ENCODE measurements around the gene DEFB115.
"Not testable (repeated sequence)": the region's sequence is repeated elsewhere in the genome, so short reads cannot be mapped to it uniquely, and the experiment has no call there.

The DEFB115 gene, protein sequence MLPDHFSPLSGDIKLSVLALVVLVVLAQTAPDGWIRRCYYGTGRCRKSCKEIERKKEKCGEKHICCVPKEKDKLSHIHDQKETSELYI

DNA sequence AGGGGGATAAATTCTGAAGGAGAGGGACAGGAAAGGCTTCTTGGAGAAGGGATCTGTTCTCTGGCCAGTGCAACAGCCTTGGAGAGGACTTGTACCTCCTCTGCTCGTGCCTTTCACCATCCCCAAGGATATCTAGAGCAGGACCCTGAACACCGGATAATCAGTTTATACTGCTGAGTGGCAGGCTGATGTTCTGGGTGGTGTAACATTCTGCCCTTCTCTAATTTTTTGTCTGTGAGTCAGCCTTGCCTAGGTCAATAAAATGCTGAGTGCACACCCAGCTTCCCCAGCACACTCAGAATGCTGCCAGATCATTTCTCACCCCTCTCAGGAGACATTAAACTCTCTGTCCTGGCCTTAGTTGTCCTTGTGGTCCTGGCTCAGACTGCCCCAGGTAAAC, at the start of gene DEFB115:
DEFB115 (plus strand) TSS at position 301 of the 400 bp plus-strand sequence; CDS start at position 301, 0 bp downstream.
- no peak for DNase-seq

DNA sequence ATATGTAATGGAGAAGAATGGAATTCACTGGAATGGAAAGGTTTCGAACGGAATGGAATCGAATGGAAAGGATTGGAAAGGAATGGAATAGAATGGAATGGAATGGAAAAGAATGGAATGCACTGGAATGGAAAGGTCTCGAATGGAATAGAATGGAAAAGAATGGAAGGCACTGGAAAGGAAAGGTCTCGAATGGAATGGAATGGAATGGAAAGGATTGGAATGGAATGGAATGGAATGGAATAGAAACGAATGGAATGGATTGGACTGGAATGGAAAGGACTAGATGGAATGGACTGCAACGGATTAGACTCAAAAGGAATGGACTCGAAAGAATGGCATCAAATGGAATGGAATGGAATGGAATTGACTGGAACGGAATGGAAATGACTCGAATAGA, 20.5 kb upstream of the DEFB115 start:
- DNase-seq: no peak

DNA sequence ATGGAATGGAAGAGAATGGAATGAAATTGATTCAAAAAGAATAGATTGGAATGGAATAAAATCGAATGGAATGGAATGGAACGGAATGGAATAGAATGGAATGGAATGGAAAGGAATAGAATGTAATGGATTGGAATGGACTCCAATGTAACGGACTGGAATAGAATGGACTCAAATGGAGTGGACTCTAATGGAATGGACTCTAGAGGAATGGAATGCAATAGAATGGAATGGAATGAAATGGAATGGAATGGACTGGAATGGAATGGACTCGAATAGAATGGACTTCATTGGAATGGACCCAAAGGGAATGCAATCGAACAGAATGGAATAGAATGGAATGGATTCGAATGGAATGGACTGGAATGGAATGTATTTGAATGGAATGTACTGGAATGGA, 19.7 kb upstream of the DEFB115 start:
- DNase-seq: no peak

DNA sequence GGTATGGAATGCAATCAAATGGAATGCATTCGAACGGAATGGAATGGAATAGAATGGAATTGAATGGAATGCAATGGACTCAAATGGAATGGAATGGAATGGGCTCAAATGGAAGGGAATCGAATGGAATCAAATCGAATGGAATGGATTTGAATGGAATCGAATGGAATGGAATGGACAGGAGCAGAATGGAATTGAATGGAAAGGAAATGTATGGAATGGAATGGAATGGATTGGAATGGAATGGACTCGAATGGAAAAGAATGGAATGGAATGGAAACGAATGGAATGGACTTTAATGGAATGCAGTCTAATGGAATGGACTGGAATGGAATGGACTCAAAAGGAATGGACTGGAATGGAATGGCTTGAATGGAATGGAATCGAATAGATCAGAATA, 18.3 kb upstream of the DEFB115 start:
- DNase-seq: no peak

DNA sequence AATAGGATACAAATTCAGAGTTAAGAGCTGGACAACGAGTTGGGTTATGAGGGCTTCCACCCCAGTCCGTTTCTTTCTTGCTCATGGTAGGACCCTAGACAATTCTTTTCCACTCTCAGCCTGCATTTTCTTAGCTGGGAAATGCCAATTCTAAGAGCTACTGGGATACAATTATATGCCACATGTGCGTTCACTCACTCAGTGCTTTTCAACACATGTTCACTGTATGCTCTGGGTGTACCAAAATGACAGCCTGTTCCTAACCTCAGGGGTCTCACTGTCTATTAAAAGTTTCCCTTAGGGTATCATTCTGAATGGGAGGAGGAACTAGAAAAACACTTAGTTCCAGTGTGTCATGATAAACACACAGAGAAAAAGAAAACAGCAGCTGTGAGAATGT, 505 bp upstream of the DEFB115 start:
- DNase-seq: no peak

DNA sequence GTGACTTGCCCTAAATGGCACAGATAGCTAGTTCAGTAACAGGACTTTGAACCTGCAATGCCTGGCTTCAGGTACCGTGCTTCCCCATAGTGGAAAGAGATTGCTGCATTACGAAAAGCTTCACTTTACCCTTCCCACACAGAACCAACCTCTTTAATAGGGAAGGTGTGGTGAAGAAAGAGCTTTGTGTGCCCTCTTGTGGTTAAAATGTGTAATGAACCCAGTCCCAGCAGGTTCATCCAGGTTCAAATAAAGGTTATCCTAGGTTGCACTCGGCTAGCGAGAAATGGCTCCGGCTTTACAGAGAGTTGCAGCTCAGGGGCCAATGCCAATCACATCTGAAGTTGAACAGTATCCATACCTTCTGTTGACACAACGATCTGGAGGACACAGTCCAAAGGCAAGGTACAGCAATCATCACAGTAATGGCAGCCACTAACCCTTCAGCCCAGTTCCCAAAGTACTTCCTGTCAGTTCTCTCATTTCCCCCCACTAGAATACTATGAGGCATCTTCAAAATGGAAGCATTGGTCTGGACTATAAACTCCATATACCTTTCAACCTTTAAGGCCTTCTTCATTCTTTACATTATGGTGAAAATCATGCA, 3.0 kb downstream of the DEFB115 start:
- DNase-seq: no peak

DNA sequence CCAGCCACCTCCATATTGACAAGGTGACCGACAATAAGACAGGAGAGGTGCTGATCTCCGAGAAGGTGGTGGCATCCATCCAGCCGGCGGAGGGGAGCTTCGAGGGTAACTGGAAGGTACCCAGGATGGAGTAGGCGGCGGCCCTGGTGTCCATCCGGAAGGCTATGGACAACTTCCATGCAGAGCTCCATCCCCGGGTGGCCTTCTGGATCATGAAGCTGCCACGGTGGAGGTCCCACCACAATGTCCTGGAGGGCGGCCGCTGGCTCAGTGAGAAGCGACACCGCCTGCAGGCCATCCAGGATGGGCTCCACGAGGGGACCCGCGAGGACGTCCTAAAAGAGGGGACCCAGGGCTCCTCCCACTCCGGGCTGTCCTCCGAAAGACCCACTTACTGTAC, 17.0 kb downstream of the DEFB115 start:
- DNase-seq: no peak

DNA sequence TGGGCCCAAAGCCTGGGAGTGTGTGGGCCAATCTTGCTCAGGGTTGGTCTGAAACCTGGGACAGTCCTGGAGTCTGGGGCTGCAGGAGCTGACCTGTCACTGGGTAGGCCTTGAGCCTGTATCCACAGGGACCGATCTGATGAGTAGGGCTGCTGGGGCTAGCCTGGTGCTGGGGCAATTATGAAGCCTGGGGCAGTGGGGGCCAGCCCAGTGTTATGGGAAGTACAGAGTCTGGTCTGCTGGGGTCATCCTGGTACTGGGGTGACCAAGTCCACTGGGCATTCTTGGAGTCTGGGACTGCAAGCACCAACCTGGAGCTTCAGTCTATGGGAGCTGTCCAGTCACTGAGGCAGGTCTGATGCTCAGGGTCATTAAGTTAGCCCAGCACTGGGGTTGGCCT, 20.7 kb downstream of the DEFB115 start:
- DNase-seq: no peak

DNA sequence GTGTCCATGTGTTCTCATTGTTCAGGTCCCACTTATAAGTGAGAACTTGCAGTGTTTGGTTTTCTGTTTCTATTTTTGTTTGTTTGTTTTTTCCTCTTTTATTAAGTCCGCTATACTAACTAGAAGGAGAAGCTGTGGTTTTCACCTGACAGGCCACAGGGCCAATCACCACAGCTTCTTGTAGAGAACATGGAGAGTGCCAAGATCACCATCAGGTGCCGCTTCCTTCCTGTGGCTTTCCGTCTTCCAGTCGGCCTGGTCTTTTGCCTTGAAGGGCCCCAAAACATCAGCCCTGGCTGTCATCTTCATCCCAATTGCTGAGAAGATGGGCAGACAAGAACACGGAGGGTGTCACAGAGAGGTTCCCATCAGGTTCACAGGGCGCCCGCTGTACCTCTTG, 27.5 kb downstream of the DEFB115 start:
- DNase-seq: not testable (repeated sequence)

DNA sequence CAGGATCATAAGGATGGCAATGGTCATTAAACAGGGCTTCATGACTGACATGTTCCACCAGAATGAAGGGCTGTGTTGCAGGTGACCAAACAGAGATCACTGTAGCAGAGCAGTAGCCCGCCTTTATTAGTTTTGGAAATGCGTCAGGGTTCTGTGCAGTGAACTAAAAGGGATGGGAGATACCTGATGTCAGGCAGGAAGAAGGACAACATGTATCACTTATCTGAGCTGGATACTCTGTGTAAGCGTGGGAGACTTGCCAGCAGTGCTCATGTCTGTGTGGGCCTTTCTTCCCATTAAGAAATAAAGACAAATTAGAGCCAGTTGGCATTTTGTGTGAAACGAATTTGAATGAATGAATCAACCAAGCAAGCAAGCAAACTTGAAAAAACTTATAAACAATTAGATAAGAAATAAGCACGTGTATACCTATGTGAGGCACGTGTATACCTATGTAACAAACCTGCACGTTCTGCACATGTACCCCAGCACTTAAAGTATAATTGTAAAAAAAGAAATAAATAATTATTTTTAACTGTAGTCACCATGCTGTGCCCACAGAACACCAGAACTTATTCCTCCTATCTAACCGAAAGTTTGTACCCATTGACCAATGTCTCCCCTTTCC, 51.2 kb downstream of the DEFB115 start, which contains the start of gene DEFB116:
DEFB116 (minus strand) TSS at position 51 of the 628 bp plus-strand sequence; CDS start at position 51, 0 bp downstream.
- no peak for DNase-seq
